MCF 10A (cell line): ENCODE results near the gene DCLK2. TPM values are rescaled to one million over a fixed set of nuclear protein-coding genes. Genes with fewer than 3 reads are reported as not detected.

Experiments used
- Bru-seq: library from RNA; stranded (reverse); fragments of 400-500 nt; gene quantifications from one replicate; lab custom pipeline; 2021; lab: Mats Ljungman, UMichigan
- BruChase-seq, 2 experiments: library from RNA; stranded (reverse); fragments of 400-500 nt; gene quantifications; one replicate each; lab custom pipeline; 2021; lab: Mats Ljungman, UMichigan
- BruUV-seq: library from RNA; stranded (reverse); fragments of 400-500 nt; replicated peaks from 2 replicates; lab custom pipeline; 2021; lab: Mats Ljungman, UMichigan
- CTCF ChIA-PET: fragments of 300-600 bp; sonication (Branson Sonifier 250); formaldehyde crosslinking; extraction: SDS; loops from one replicate; lab custom pipeline; 2021; ENCODE audit warnings: antibody characterized with exemption, inconsistent platforms; lab: Yijun Ruan, JAX
- POLR2A ChIA-PET: fragments of 300-600, 350-650 bp; sonication (Branson Sonifier 250); formaldehyde crosslinking; extraction: SDS; loops from one replicate; lab custom pipeline; 2020; ENCODE audit warnings: antibody characterized with exemption, inconsistent platforms; lab: Yijun Ruan, JAX
- DNase-seq: peaks from one replicate; pipeline ENCODE4 v3.0.0-alpha.2; 2018; ENCODE audit not compliant: unreplicated experiment
- H3K27ac Mint-ChIP-seq: one replicate; pipeline ENCODE4 v1.8.0; 2022; ENCODE audit warnings: mild to moderate bottlenecking, low read depth, mixed read lengths; ENCODE audit not compliant: unreplicated experiment
- H3K27me3 Mint-ChIP-seq: one replicate; pipeline ENCODE4 v1.8.0; 2022; ENCODE audit warnings: mixed read lengths; ENCODE audit not compliant: insufficient read depth, unreplicated experiment
- H3K36me3 Mint-ChIP-seq: one replicate; pipeline ENCODE4 v1.8.0; 2022; ENCODE audit warnings: mild to moderate bottlenecking, moderate library complexity, mixed read lengths; ENCODE audit not compliant: insufficient read depth, unreplicated experiment
- H3K4me1 Mint-ChIP-seq: one replicate; pipeline ENCODE4 v1.8.0; 2022; ENCODE audit warnings: mixed read lengths; ENCODE audit not compliant: insufficient read depth, unreplicated experiment
- H3K4me3 Mint-ChIP-seq: one replicate; pipeline ENCODE4 v1.8.0; 2022; ENCODE audit warnings: mild to moderate bottlenecking, moderate library complexity, mixed read lengths; ENCODE audit not compliant: unreplicated experiment
- H3K9me3 Mint-ChIP-seq: one replicate; pipeline ENCODE4 v1.8.0; 2022; ENCODE audit warnings: mixed read lengths; ENCODE audit not compliant: unreplicated experiment
- intact Hi-C: fragments of 100-400 bp; cut with micrococcal nuclease; formaldehyde crosslinking; loops from 2 replicates; pipeline ENCODE4 v1.14.1; 2022
- long read RNA-seq: library from polyadenylated mRNA; stranded (forward); transcript quantifications from one replicate; pipeline ENCODE4 v2.0.0, GENCODE V29; 2022
- total RNA-seq: library from RNA; stranded (reverse); gene quantifications from 2 replicates; pipeline ENCODE4 v1.2.3, GENCODE V29; 2022
- TF ChIP-seq, protein P1 (sequence below): fragments of 200-600 bp; IDR thresholded peaks from one replicate; pipeline ENCODE4 v1.8.0; 2022; ENCODE audit warnings: antibody characterized with exemption, mild to moderate bottlenecking; ENCODE audit not compliant: unreplicated experiment

DCLK2 gene
- total RNA-seq (0.98 and 1.2 TPM in 2 replicates), Bru-seq, nascent RNA (percentile 39 among the genes with signal in this experiment), BruChase-seq, experiment 1, labeled RNA remaining after a 6-hour chase (percentile 32 among the genes with signal in this experiment), BruChase-seq, experiment 2, labeled RNA remaining after a 2-hour chase (percentile 35 among the genes with signal in this experiment)
- long read RNA-seq, partial matches to known transcripts = 0 of 2 reads
- long read RNA-seq, other reads (novel, unspliced or antisense) = 1 of 2 reads

DNA sequence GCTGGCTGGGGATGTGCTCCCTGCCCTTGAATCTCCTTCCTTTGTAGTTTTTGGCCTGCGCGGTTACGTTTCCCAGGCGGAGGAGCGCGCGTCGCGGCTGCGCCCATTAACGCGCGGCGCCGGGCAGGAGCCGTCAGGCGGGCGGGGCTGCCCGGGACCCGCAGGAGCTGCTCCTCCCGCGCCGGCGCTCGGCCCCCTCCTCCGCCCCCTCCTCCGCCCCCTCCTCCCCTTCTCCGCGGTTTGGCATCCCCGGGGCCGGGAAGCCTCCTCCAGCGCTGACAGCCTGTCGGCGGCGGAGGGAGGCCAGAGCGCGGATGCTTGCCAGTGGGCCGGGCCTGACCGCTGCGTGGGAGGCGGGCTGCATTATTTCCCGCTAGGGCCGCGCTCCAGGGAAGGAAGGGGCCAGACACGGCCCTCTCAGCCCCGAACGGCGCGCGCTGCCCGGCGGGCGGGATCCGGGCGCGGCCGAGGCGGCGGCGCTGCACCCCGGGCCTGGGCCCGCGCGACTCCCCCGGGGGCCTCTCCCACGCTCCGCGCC lies at the start of gene DCLK2:
DCLK2 (plus strand) TSS at position 405 of the 538 bp plus-strand sequence. CDS start 583 bp downstream, outside the sequence.
- Mint-ChIP-seq H3K27ac (no peak within 1 kb of the TSS), H3K36me3 (no peaks in the 10 kb centered on the region), H3K4me3 (peak within 1 kb of the TSS; percentile 61), H3K27me3 (no peaks in the 10 kb centered on the region), H3K9me3 (no peaks in the 10 kb centered on the region), H3K4me1 (peaks cover 4% of the 10 kb centered on the region)
- DNase-seq = peak; percentile 63
- CTCF ChIA-PET = interaction anchor here (0.6 to 1.8 kb wide), 5 partner anchors 29 to 165 kb away, joined by 3 to 5 read pairs (median 5); no protein-coding TSS in a partner anchor
- no TSS peak for BruUV-seq
- intact Hi-C loops = loop anchor here (2.0 kb wide), 1 partner anchor 67 kb away; no protein-coding TSS in a partner anchor
- TF ChIP-seq, protein P1, sequence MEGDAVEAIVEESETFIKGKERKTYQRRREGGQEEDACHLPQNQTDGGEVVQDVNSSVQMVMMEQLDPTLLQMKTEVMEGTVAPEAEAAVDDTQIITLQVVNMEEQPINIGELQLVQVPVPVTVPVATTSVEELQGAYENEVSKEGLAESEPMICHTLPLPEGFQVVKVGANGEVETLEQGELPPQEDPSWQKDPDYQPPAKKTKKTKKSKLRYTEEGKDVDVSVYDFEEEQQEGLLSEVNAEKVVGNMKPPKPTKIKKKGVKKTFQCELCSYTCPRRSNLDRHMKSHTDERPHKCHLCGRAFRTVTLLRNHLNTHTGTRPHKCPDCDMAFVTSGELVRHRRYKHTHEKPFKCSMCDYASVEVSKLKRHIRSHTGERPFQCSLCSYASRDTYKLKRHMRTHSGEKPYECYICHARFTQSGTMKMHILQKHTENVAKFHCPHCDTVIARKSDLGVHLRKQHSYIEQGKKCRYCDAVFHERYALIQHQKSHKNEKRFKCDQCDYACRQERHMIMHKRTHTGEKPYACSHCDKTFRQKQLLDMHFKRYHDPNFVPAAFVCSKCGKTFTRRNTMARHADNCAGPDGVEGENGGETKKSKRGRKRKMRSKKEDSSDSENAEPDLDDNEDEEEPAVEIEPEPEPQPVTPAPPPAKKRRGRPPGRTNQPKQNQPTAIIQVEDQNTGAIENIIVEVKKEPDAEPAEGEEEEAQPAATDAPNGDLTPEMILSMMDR = no peak
- POLR2A ChIA-PET = interaction anchor here (0.7 to 0.8 kb wide), 2 partner anchors 9 to 63 kb away, joined by 3 read pairs; no protein-coding TSS in a partner anchor

DNA sequence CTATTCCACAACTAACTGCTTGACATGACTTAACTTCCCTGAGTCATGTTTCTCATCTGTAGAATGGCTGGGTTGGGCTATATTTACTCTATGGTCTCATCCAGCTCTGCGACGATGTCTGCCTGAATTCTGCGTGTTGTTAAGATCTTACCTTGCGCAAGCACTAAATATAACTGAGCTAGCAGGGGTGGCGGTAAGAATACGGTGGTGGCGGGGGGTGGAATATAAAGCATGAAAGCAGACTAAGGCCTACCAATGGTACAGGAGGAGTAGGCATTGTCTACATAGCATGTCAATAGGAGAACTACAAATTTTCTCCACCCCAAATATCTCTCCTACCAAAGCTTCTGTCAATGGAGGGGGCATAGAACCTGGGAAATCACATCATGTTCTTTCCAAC lies 45.7 kb upstream of the DCLK2 start:
- CTCF ChIA-PET = interaction anchor here (0.7 to 2.5 kb wide), 4 partner anchors 21 to 211 kb away, joined by 3 to 12 read pairs (median 5); no protein-coding TSS in a partner anchor
- no peak for DNase-seq
- POLR2A ChIA-PET = interaction anchor here (0.7 to 1.1 kb wide), 2 partner anchors 27 to 188 kb away, joined by 3 read pairs; no protein-coding TSS in a partner anchor
- Mint-ChIP-seq H3K4me3 (no peak overlapping the region), H3K27me3 (no peaks in the 10 kb centered on the region), H3K27ac (no peak overlapping the region), H3K9me3 (peaks cover 4% of the 10 kb centered on the region), H3K36me3 (no peaks in the 10 kb centered on the region), H3K4me1 (no peaks in the 10 kb centered on the region)
- intact Hi-C loops = no loop called here
- TF ChIP-seq, protein P1 = no peak
- no TSS peak for BruUV-seq

GRCh38 chr4:150033081-150033480 lies 45.2 kb upstream of the DCLK2 start:
- TF ChIP-seq, protein P1 = no peak

GRCh38 chr4:150033901-150034300 lies 44.3 kb upstream of the DCLK2 start:
- TF ChIP-seq, protein P1 = no peak
- H3K4me1 Mint-ChIP-seq = no peaks in the 10 kb centered on the region
- no TSS peak for BruUV-seq
- no peak overlapping the region for H3K27ac Mint-ChIP-seq
- POLR2A ChIA-PET = no interaction called here
- H3K36me3 Mint-ChIP-seq = no peaks in the 10 kb centered on the region
- CTCF ChIA-PET = interaction anchor here (0.9 to 2.5 kb wide), 4 partner anchors 22 to 209 kb away, joined by 3 to 12 read pairs (median 8); no protein-coding TSS in a partner anchor
- H3K4me3 Mint-ChIP-seq = no peak overlapping the region
- H3K9me3 Mint-ChIP-seq = no peaks in the 10 kb centered on the region
- peak; percentile 40 for DNase-seq
- intact Hi-C loops = no loop called here
- H3K27me3 Mint-ChIP-seq = no peaks in the 10 kb centered on the region

More at GRCh38 chr4:150033081-150033480, 45.2 kb upstream of the DCLK2 start:
- DNase-seq = no peak
- intact Hi-C loops = no loop called here
- ChIA-PET POLR2A (interaction anchor here (0.7 to 1.1 kb wide), 2 partner anchors 27 to 187 kb away, joined by 3 read pairs; no protein-coding TSS in a partner anchor), CTCF (interaction anchor here (0.7 to 2.5 kb wide), 5 partner anchors 22 to 1695 kb away, joined by 3 to 12 read pairs (median 4); no protein-coding TSS in a partner anchor)
- Mint-ChIP-seq H3K36me3 (no peaks in the 10 kb centered on the region), H3K4me1 (no peaks in the 10 kb centered on the region), H3K4me3 (no peak overlapping the region), H3K9me3 (no peaks in the 10 kb centered on the region), H3K27me3 (no peaks in the 10 kb centered on the region), H3K27ac (no peak overlapping the region)
- BruUV-seq = no TSS peak
